ENCODE measurements around the gene XYLT1.
"Not testable (repeated sequence)": the region's sequence is repeated elsewhere in the genome, so short reads cannot be mapped to it uniquely, and the experiment has no call there.

XYLT1 gene

GRCh38 chr16:17356243-17356933 lies 114.4 kb downstream of the XYLT1 start:
- no peak for DNase-seq (ENCODE audit: low read depth in 2 of 2)

DNA sequence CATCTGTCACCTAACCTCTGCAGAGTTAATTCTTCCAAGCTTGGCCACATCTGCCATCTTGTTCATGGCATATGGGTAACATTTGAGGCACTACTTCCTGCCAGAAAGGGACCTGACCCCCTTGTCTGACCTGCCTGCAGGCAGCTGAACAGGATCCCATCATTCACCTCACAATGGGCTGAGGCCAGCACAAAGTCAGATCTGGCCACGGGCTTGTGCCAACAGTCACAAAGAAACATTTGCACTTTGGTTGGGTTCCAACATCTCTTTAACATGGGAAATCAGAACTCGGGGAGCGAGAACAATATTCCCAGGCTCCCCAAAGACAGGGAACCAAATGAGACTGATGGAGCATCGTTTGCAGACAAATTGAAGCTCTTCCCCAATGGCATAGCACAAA lies 116.1 kb downstream of the XYLT1 start:
- no peak for DNase-seq (ENCODE audit: low read depth in 2 of 2)

GRCh38 chr16:17354141-17354601 lies 116.6 kb downstream of the XYLT1 start:
- no peak for DNase-seq (ENCODE audit: low read depth in 2 of 2)

DNA sequence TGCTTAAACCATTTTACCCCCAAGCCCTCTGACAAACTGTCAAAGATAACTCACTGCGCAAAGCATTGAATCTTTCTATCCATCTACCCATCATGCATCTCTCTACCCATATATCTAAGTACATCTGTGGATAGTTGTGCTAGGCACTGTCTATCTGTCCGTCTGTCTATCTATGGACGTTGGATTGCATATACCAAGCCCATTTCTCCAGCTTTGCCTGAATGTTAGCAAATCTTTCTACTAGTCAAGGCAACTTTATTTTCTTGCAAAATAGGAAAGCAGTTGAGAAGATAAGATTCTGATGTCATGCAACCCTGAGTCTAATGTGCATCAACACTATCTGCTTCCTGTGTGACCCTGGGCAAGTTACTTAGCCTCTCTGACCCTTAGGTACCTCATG lies 117.2 kb downstream of the XYLT1 start:
- no peak for DNase-seq (ENCODE audit: low read depth in 2 of 2)

GRCh38 chr16:17351441-17352035 lies 119.2 kb downstream of the XYLT1 start:
- no peak for DNase-seq (ENCODE audit: low read depth in 2 of 2)

DNA sequence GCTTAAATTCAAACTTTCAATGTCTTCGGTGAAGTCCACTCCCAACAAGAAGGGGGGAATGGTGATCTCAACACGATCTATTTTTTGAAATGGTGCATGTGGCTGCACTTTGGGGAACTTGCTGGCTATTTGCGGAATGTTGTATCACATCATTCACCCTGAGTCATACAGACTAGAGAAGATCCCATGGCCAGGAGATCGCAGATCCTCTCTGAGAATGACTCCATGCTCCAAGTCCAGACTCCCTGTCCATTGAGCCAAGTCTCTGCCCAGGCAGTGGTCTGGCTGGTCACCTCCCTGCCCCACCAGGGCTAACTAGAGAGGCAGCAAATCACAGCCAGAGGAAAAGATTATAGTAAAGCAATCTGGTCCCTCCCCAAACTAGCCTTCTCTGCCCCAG lies 120.6 kb downstream of the XYLT1 start:
- DNase-seq (ENCODE audit: low read depth in 2 of 2) = no peak

GRCh38 chr16:17348826-17349225 lies 121.9 kb downstream of the XYLT1 start:
- no peak for DNase-seq (ENCODE audit: low read depth in 2 of 2)

DNA sequence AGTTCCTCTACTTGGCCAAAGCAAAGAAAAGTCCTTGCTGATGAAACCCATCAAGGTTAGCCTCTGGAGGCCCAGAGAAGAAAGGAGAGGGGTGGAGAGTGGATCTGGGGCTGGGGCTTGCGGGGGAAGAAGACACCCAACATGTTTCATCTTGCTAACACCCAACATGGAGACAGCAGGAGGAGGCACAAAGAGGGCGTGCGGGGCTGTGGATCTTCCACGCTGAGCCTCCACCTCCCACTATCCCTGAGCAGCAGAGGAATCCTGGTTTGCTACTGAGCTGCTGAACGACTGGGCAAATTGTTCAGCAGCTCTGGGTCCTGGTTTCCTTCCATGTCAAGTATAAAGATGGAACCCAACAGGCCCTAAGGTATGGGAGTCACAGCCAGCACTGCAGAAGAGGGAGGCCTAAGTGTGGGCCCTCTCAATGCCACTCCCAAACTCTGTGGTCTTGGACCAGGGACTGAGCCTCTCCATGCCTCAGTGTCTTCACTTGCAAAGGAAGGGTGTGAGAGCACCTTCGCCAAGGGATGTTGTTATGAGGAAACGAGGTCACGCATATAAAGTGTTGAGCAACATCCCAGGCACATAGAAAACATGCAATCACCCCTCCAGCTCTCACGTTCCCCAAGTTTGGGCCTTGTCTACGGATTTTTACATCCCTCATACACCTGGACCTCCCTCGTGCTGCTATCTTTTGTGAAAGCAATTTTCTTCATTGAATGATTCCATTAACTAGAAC lies 122.5 kb downstream of the XYLT1 start:
- no peak for DNase-seq (ENCODE audit: low read depth in 2 of 2)

DNA sequence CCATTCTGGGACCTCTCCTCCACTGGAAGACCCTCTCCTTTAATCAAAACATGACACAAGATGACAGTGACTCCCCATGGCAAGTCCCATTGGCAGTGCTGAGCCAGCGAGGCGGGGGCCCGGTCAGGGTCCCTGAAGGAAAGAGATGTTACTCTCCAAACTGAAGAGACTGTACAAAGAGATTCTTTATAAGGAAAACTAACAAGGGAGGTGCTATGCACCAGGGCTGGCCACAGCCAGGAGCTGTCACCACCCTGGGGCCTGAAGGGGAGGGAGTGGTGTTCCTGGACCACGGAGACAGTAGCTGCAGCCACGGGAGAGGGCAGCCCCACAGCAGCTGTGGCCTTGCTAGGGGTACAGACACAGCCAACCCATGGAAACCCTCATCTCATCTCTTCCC lies 123.1 kb downstream of the XYLT1 start:
- DNase-seq (ENCODE audit: low read depth in 2 of 2) = no peak

DNA sequence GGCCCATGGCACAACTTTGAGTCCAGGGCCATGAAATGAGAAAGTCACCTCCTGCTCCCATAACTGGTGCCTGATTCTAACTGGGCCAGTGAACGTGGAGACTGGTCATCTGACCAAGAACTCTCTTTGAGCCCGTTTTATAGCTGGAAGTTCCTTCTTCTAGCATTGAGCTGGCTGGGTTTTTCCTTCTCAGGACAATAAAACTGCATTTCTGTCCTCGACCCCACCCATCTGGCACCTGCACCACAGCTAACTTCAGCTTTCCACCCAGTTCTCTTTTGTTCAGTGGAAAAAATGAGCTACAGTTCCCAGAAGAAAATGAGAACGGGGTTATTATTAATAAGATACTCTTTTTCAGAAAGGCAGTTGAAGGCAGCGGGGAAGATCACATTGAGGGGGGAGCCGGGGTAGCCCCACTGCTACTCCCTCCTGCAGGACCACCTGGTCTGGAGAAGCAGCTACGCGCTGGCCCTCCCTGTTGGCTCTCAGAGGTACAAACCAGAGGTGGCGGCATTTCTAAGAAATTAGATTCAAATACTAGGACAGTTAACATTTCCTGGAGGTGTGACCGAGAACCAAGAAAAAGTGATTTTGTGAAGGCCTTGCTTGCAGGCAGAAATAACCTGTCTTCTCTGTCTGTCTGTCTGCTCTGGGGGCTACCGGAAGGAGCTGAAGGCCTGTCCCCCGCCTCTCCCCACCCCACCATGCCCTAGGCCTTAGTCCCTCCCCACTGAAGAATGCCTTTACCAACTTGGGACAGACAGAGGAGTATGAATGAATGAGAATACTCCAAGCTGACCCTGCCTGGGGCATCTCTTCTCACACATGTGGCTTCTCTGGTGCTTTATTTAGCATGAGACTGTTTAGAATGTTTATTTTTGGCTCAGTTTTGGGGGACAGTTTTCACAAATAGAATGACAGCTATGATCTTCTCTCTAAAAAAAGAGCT lies 123.9 kb downstream of the XYLT1 start:
- no peak for DNase-seq (ENCODE audit: low read depth in 2 of 2)

- DNase-seq (ENCODE audit: low read depth in 2 of 2) = no peak
Observed at GRCh38 chr16:17345043-17345442, 125.7 kb downstream of the XYLT1 start.

DNA sequence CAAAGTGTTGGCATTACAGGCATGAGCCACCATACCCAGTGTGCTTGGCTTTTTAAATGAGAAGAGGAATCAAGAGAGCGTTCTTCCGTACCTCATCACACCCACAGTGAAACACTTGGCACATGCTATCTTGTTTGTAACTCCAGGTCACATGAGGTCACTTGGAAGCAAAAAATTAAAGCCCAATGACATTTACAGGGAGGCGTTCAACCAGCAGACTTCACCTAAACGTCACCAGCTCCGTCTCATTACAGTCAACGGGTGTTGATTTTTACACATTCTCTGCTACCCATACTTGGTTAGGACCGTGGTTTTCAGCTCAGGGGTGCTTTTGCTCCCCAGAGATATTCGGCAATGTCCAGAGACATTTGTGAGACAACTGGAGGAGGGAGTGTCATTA lies 127.0 kb downstream of the XYLT1 start:
- no peak for DNase-seq (ENCODE audit: low read depth in 2 of 2)

DNA sequence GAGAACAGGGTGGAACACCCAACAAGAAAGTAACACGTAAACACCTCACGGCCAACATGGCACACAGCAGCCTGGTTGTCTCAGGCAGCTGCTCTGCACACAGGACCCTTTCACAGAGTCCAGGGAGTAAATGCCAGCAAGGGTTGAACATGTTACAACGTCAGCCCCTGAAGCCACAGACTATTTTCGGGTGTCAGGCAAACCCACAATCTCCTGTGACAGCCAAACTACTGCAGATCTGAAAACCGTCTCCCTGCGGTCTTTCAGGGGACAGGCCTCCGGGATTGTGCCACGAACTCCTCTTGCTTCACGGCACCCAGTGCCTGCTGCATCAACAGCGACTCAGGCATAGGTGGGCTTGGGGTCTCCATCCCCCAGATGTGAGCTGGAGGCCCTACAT lies 127.7 kb downstream of the XYLT1 start:
- DNase-seq (ENCODE audit: low read depth in 2 of 2) = no peak

- no peak for DNase-seq (ENCODE audit: low read depth in 2 of 2)
Observed at GRCh38 chr16:17342031-17342430, 128.7 kb downstream of the XYLT1 start.

DNA sequence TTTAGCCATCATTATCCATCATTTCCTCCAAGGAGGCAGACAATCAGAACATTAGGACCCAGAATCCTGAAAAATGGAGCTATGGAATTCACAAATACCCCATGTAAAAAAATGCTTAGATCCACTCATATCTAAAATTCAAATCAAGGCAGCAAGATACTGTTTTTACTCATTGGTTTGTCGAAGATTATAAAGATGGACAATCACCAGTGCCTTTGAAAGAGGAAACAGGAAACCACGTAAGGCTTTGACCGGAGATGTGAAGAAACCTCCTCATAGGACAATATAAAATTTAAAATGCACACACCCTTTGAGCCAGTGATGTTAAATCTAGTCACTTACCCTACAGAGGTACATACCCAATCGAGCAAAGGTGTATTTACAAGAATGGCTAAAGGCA lies 130.0 kb downstream of the XYLT1 start:
- DNase-seq (ENCODE audit: low read depth in 2 of 2) = no peak

GRCh38 chr16:17339764-17340541 lies 130.8 kb downstream of the XYLT1 start:
- DNase-seq (ENCODE audit: low read depth in 2 of 2) = no peak

DNA sequence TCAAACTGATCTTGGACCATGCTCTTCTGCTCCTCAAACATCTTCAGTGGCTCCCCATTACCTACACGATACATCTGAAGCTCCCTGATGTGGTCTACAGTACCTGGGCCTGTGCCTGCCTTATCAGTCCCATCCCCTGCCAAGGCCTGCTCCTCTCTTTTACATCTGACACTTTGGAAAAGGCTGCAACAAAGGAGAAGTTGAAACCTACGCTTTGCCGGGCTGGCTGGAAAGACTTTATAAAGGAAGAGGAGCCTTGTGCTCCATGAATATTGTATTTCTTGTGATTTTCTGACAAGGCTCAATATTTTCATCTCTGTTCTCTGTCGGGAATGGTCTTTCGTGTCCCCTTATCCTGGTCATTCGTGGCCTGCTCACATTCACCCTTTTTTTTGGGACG lies 132.5 kb downstream of the XYLT1 start:
- DNase-seq (ENCODE audit: low read depth in 2 of 2) = no peak

DNA sequence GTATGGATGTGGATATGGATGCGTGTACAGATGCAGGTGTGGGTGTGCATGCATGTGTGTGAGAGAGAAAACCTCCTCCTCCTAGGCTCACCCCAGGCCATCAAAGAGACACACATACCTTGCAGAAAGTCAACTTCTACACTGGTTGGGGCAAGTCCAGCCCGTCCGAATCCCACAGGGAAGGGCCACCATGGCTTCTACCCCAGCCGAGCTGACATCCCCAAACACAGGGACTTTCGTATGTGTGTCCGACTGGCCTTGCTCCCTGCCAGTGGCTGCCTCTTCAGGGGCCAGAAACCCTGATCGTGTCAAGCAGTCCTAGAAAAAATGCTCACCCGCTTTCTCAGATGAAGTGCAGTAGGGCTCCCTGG lies 134.2 kb downstream of the XYLT1 start:
- DNase-seq (ENCODE audit: low read depth in 2 of 2) = no peak

GRCh38 chr16:17335826-17336529 lies 134.8 kb downstream of the XYLT1 start:
- DNase-seq (ENCODE audit: low read depth in 2 of 2) = no peak

- not testable (repeated sequence) for DNase-seq (ENCODE audit: low read depth in 2 of 2)
Observed at GRCh38 chr16:17335406-17335805, 135.4 kb downstream of the XYLT1 start.

DNA sequence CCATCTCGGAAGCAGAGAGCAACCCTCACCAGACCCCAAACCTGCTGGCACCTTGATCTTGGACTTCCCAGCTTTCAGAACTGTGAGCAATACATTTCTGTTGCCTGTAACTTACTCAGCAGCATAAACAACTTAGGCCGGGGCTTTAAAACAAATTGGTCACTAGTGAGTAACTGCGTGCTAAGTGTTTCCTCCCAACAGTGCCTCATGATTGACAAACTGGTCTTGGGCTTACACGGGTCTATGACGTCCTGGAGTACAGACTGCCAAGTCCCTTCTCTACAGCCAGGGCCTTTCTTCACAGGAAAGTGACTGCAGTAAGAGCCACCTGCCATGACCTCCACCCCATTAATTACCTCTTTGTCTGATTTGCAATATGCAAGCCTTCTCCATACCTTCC lies 136.7 kb downstream of the XYLT1 start:
- DNase-seq (ENCODE audit: low read depth in 2 of 2) = no peak

Measured in stimulated activated CD8-positive, alpha-beta memory T cell treated with anti-CD3 and anti-CD28 coated beads, Interleukin-7, amount 100 ng/mL, for 1 hour (primary cell).